Panc1 (cell line): ENCODE data around the gene TSPAN3. TPM values are rescaled to one million over a fixed set of nuclear protein-coding genes. Genes with fewer than 3 reads are reported as not detected.

Experiments used
- ATAC-seq: fragments of 200-7000 bp; cut with Tn5 transposase; 2 replicates; pipeline ENCODE4 v1.9.1; 2020; ENCODE audit warnings: mild to moderate bottlenecking, moderate library complexity
- Bru-seq: library from RNA; stranded (reverse); fragments of 400-500 nt; gene quantifications from one replicate; lab custom pipeline; 2021; lab: Mats Ljungman, UMichigan
- BruChase-seq, 2 experiments: library from RNA; stranded (reverse); fragments of 400-500 nt; gene quantifications; one replicate each; lab custom pipeline; 2021; lab: Mats Ljungman, UMichigan
- BruUV-seq: library from RNA; stranded (reverse); fragments of 400-500 nt; replicated peaks from 2 replicates; lab custom pipeline; 2021; lab: Mats Ljungman, UMichigan
- CTCF ChIA-PET: fragments of 300-600 bp; sonication (Branson Sonifier 250); formaldehyde crosslinking; loops from one replicate; lab custom pipeline; 2022; ENCODE audit warnings: antibody characterized with exemption; lab: Charles Lee
- POLR2A ChIA-PET: fragments of 300-600 bp; sonication (Branson Sonifier 250); formaldehyde crosslinking; loops from one replicate; lab custom pipeline; 2022; ENCODE audit warnings: antibody characterized with exemption; lab: Charles Lee
- DNase-seq: peaks from one replicate; pipeline ENCODE4 v3.0.0-alpha.2; 2010; ENCODE audit warnings: low read depth, low spot score
- H3K27ac ChIP-seq: 2 replicates; pipeline ENCODE4 v1.5.1; 2011; ENCODE audit warnings: mild to moderate bottlenecking, low read length, inconsistent platforms
- H3K27me3 ChIP-seq: fragments of 200-500 bp; sonication (Bioruptor generic); 2 replicates; pipeline ENCODE4 v1.6.0; 2014; ENCODE audit warnings: low read length, inconsistent platforms; ENCODE audit not compliant: control insufficient read depth, insufficient read depth
- H3K36me3 ChIP-seq: fragments of 200-500 bp; sonication (Bioruptor generic); 2 replicates; pipeline ENCODE4 v1.5.1; 2014; ENCODE audit warnings: inconsistent platforms, mild to moderate bottlenecking, low read length, moderate library complexity; ENCODE audit not compliant: control insufficient read depth, insufficient read depth
- H3K4me1 ChIP-seq: 2 replicates; pipeline ENCODE4 v1.5.1; 2011; ENCODE audit warnings: inconsistent platforms, mild to moderate bottlenecking, low read length, moderate library complexity; ENCODE audit not compliant: control insufficient read depth, insufficient read depth
- H3K4me3 ChIP-seq, 2 experiments: 2 replicates each; pipeline ENCODE4 v1.5.1; 2011 to 2012; ENCODE audit warnings: low read depth in 2 of 2, low read length in 2 of 2, mild to moderate bottlenecking in 2 of 2, inconsistent platforms in 1 of 2, moderate library complexity in 1 of 2
- H3K9me3 ChIP-seq: fragments of 200-500 bp; sonication (Bioruptor generic); 2 replicates; pipeline ENCODE4 v1.5.1; 2014; ENCODE audit warnings: low read depth, mild to moderate bottlenecking, inconsistent platforms, low read length, moderate library complexity; ENCODE audit not compliant: control insufficient read depth, insufficient read depth
- CTCF ChIP-seq: fragments of 450-650 bp; IDR thresholded peaks from 2 replicates; pipeline ENCODE4 v1.5.1; 2017; ENCODE audit warnings: mild to moderate bottlenecking
- POLR2AphosphoS5 ChIP-seq: IDR thresholded peaks from 2 replicates; pipeline ENCODE4 v1.6.1; 2012; ENCODE audit warnings: mild to moderate bottlenecking, low read depth, low read length, moderate library complexity
- REST ChIP-seq, 2 experiments: IDR thresholded peaks; 2 replicates each; pipeline ENCODE4 v1.6.1; 2011 to 2012; ENCODE audit warnings: low read depth in 2 of 2, control low read depth in 1 of 2, low read length in 1 of 2, mild to moderate bottlenecking in 1 of 2, moderate library complexity in 1 of 2; ENCODE audit not compliant: insufficient read depth in 1 of 2
- SIN3A ChIP-seq: IDR thresholded peaks from 2 replicates; pipeline ENCODE4 v1.6.1; 2012; ENCODE audit warnings: low read depth, mild to moderate bottlenecking, low read length, moderate library complexity, borderline replicate concordance; ENCODE audit not compliant: insufficient read depth
- TCF7L2 ChIP-seq: IDR thresholded peaks from 2 replicates; pipeline ENCODE4 v1.6.1; 2011; ENCODE audit warnings: mild to moderate bottlenecking, low read depth, low read length, inconsistent platforms
- in situ Hi-C: cut with HindIII; loops from 2 replicates; pipeline ENCODE4 v1.10.0; 2016; ENCODE audit warnings: low sequenced_read_pairs, low pct_unique_long_range_greater_than_20kb
- intact Hi-C: fragments of 100-400 bp; cut with micrococcal nuclease; formaldehyde crosslinking; loops from one replicate; pipeline ENCODE4 v1.10.0; 2022; ENCODE audit not compliant: unreplicated experiment
- long read RNA-seq: library from polyadenylated mRNA; unstranded; transcript quantifications from one replicate; pipeline ENCODE4 v2.0.0, GENCODE V29; 2021; ENCODE audit not compliant: unreplicated experiment
- polyA plus RNA-seq: library from polyadenylated mRNA; unstranded; fragments of >200 nt; gene quantifications from one replicate; pipeline ENCODE4 v1.2.1, GENCODE V29; 2012; ENCODE audit warnings: missing spikeins; ENCODE audit not compliant: insufficient read length
- total RNA-seq: library from RNA; stranded (reverse); gene quantifications from one replicate; pipeline ENCODE4 v1.2.1, GENCODE V29; 2021; ENCODE audit not compliant: unreplicated experiment

Gene TSPAN3
- total RNA-seq (130 TPM), Bru-seq, nascent RNA (percentile 74 among the genes with signal in this experiment), BruChase-seq, experiment 1, labeled RNA remaining after a 2-hour chase (percentile 80 among the genes with signal in this experiment), BruChase-seq, experiment 2, labeled RNA remaining after a 6-hour chase (percentile 82 among the genes with signal in this experiment)
- polyA plus RNA-seq: 110 TPM
- long read RNA-seq, full-length matches to known transcripts: 328 of 361 reads
- long read RNA-seq, partial matches to known transcripts: 11 of 361 reads
- long read RNA-seq, other reads (novel, unspliced or antisense): 22 of 361 reads

- intact Hi-C loops (no loop called here), in situ Hi-C loops (no loop called here)
- Histone ChIP-seq H3K27ac (peak within 1 kb of the TSS; percentile 70), H3K36me3 (peaks cover 2% of the 10 kb centered on the region; the same call in 1 of the 2 replicates), H3K4me1 (peaks cover 23% of the 10 kb centered on the region), H3K27me3 (0 out of 2 replicates have a peak, but pooled peaks cover 2% of the 10 kb centered on the region), H3K4me3 (peak within 1 kb of the TSS; percentile 66 to 76), H3K9me3 (no peaks in the 10 kb centered on the region)
- ChIA-PET POLR2A (interaction anchor here (0.6 to 0.7 kb wide), 2 partner anchors 24 to 42 kb away, joined by 3 read pairs; no protein-coding TSS in a partner anchor), CTCF (no interaction called here)
- no TSS peak for BruUV-seq
- TF ChIP-seq REST (IDR thresholded peaks at IDR 0.05; ENCODE audit: insufficient read depth in 1 of 2, low read depth in 2 of 2, low read length in 1 of 2) (0 out of 4 replicates have a peak, but pooled peaks of 1 of the 2 experiments have one; percentile 10), POLR2AphosphoS5 (peak; percentile 46; the same call in 1 of the 2 replicates), TCF7L2 (no peak), SIN3A (peak; percentile 47; the same call in 1 of the 2 replicates)
- ATAC-seq: peak; percentile 98
- DNase-seq: no peak
Observed at GRCh38 chr15:77070495-77071304, at the start of gene TSPAN3. TSPAN3 (minus strand) TSS chr15:77071109; CDS start chr15:77070954, 155 bp downstream.

- H3K36me3 ChIP-seq: no peaks in the 10 kb centered on the region
- no TSS peak for BruUV-seq
- POLR2A ChIA-PET: no interaction called here
- CTCF ChIA-PET: no interaction called here
- intact Hi-C loops: no loop called here
- ATAC-seq: no peak
- no peak for DNase-seq
- TF ChIP-seq REST (IDR thresholded peaks at IDR 0.05; ENCODE audit: insufficient read depth in 1 of 2, low read depth in 2 of 2, low read length in 1 of 2) (no peak), POLR2AphosphoS5 (no peak), SIN3A (no peak), CTCF (no peak), TCF7L2 (no peak)
- no peaks in the 10 kb centered on the region for H3K9me3 ChIP-seq
- no peak overlapping the region for H3K27ac ChIP-seq
- no peaks in the 10 kb centered on the region for H3K27me3 ChIP-seq
- H3K4me1 ChIP-seq: peaks cover 11% of the 10 kb centered on the region
- H3K4me3 ChIP-seq: no peak overlapping the region
- in situ Hi-C loops: no loop called here
Observed at GRCh38 chr15:77120576-77120975, 49.7 kb upstream of the TSPAN3 start.
